ENCODE measurements around the gene WDR64.

Gene WDR64

DNA sequence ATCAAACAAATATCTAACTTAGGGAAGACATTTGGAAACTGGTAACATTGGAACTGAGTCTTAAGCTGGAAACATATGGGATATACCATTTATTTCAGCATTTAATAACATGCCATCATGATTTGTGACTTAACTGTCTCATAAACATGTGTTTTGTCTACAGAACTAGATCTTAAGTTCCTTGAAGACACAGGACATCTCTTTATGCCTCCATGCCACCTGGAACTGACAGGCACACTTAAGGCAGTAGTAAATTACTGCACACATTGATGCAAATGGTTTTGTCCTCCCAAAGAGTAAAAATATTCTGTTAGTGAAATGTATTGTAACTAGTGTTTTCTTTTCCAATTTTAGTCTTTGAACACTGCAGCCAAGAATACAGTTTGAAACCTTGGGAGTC lies 194.3 kb downstream of the WDR64 start:
- no peak for DNase-seq (ENCODE audit: low spot score)
- TF ChIP-seq, protein P1, sequence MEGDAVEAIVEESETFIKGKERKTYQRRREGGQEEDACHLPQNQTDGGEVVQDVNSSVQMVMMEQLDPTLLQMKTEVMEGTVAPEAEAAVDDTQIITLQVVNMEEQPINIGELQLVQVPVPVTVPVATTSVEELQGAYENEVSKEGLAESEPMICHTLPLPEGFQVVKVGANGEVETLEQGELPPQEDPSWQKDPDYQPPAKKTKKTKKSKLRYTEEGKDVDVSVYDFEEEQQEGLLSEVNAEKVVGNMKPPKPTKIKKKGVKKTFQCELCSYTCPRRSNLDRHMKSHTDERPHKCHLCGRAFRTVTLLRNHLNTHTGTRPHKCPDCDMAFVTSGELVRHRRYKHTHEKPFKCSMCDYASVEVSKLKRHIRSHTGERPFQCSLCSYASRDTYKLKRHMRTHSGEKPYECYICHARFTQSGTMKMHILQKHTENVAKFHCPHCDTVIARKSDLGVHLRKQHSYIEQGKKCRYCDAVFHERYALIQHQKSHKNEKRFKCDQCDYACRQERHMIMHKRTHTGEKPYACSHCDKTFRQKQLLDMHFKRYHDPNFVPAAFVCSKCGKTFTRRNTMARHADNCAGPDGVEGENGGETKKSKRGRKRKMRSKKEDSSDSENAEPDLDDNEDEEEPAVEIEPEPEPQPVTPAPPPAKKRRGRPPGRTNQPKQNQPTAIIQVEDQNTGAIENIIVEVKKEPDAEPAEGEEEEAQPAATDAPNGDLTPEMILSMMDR (IDR thresholded peaks at IDR 0.05; ENCODE audit: borderline replicate concordance, control extremely low read depth, extremely low read depth, insufficient read depth, missing control alignments): no peak
- in situ Hi-C loops (cut with MboI; ENCODE audit: low sequenced_read_pairs, unreplicated experiment): no loop called here

DNA sequence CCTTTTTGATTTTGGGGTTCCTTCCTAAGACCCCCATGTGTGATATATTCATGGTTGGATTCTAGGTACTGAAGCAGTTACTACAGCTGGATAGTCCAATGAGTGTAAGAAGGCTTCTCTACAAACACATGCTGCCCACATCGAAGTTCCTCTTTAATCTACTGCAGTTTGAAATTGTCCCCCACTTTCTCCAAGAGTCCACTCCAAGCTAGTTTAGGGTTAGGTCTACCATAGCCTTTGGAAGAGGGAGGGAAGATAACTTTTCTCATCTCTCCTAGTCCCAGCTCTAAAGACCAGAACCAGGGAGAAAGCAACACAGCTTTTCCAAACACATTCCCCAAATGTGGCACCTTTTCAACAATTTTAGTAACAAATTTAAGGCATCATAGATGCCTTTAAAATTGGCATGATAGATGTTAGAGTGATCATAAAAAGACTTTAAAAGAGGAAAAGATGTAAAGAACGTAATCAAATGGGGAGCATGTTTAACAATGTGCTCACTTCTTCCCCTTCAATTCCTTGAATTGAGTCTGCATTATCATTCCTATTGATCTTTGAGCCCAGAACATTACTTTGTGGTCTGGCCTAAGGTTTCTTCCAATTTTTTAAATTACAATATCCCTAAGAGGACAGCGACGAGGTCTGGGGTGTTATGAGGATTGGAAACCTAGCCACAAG lies 194.9 kb downstream of the WDR64 start:
- TF ChIP-seq, protein P1 (IDR thresholded peaks at IDR 0.05; ENCODE audit: borderline replicate concordance, control extremely low read depth, extremely low read depth, insufficient read depth, missing control alignments): no peak
- in situ Hi-C loops (cut with MboI; ENCODE audit: low sequenced_read_pairs, unreplicated experiment): no loop called here
- no peak for DNase-seq (ENCODE audit: low spot score)

DNA sequence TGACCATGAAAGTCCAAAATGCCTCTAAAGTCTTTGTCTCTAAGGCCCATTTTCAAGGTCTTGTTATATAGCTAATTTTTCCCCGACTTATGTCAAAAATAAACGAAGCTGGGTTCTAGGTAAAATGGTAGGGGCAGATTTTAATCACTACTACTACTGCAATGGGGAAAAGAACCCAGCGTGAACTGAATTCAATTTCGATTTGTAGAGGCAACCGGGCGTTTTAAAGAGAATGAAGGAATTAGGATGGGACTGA lies 195.4 kb downstream of the WDR64 start:
- DNase-seq (ENCODE audit: low spot score): no peak
- TF ChIP-seq, protein P1 (IDR thresholded peaks at IDR 0.05; ENCODE audit: borderline replicate concordance, control extremely low read depth, extremely low read depth, insufficient read depth, missing control alignments): no peak
- in situ Hi-C loops (cut with MboI; ENCODE audit: low sequenced_read_pairs, unreplicated experiment): no loop called here

DNA sequence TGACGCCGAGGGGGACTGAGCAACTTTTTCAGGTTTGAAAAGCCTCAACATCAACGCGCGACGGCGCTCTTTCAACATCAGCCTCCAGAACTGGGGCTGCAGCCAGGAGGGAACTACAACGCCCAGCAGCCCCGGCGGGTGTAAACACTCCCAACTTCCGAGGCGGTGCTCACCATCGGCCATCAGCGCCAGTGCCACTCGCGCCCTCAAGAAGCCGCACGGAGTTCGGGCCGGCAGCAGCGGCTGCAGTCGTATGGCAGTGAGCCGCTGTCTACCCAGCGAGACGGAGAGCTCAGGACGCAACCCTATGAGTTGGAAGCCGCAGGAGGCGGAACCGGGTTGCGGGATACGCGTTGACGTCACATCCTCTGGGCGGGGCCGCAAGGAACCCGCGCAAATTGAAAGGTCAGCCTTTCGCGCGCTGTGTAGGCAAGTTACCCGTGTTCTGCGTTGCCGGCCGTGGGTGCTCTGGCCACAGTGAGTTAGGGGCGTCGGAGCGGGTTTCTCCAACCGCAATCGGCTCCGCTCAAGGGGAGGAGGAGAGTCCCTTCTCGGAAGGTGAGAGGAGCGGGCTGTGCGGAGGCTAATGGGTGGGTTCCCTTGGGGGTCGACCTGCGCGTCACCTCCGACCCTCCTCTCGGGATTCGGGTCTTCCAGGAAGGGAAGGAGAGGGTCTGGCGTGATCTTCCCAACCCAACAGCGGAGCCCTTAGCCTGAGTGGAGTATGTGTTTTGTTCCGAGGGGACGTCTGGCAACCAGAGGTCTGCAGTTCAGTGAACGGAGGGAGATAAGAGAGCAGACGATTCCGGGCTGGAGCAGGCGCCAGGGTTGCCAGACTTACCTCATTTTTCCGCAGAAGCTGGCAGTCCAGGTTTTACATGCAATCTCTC lies 196.0 kb downstream of the WDR64 start, which contains the start of gene EXO1:
Gene EXO1, plus strand, starts transcription at position 409 of the 890 bp plus-strand sequence. CDS start 2,222 bp downstream, outside the sequence.
- in situ Hi-C loops (cut with MboI; ENCODE audit: low sequenced_read_pairs, unreplicated experiment): no loop called here
- DNase-seq (ENCODE audit: low spot score): peak; percentile 93
- TF ChIP-seq, protein P1 (IDR thresholded peaks at IDR 0.05; ENCODE audit: borderline replicate concordance, control extremely low read depth, extremely low read depth, insufficient read depth, missing control alignments): peak; percentile 65

DNA sequence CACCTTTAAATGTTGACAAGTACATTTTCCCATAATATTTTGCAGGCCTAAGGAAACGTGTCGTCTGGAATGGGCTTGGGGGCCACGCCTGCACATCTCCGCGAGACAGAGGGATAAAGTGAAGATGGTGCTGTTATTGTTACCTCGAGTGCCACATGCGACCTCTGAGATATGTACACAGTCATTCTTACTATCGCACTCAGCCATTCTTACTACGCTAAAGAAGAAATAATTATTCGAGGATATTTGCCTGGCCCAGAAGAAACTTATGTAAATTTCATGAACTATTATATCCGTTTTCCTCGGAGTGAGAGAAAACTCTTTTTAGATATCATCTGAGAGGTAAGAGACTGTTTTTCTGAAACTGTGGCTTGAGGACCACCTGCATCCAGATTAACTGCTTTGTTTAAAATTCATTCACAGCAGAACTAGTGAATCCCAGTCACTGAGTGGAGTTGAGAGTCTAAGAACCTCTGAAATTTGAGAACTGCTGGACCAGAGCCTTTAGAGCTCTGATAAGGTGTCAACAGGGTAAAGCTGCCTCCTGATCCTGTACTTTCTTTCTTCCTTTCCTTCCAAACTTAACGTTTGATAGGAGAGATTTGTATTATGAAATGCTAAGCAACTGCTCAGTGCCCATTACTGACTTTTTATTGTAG lies 196.7 kb downstream of the WDR64 start:
- no peak for DNase-seq (ENCODE audit: low spot score)
- TF ChIP-seq, protein P1 (IDR thresholded peaks at IDR 0.05; ENCODE audit: borderline replicate concordance, control extremely low read depth, extremely low read depth, insufficient read depth, missing control alignments): no peak
- in situ Hi-C loops (cut with MboI; ENCODE audit: low sequenced_read_pairs, unreplicated experiment): no loop called here

DNA sequence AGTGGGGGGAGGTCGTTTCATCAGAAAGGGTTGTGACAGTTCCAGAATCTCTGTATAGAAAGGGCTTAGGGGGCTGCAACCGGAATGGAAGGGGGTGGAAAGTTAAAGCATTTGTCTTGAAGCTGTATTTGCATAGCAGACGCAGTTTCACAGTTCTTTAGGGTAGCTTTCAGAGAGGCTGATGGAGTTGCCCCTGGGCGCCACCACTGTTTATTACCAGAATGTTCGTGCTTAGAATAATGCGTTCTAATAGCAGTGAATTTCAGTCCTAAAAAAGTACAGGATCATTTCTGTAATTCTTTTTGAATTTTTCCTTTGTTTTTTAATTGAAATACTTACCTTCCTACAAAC lies 197.2 kb downstream of the WDR64 start:
- TF ChIP-seq, protein P1 (IDR thresholded peaks at IDR 0.05; ENCODE audit: borderline replicate concordance, control extremely low read depth, extremely low read depth, insufficient read depth, missing control alignments): no peak
- in situ Hi-C loops (cut with MboI; ENCODE audit: low sequenced_read_pairs, unreplicated experiment): no loop called here

More for the DNA sequence above, 197.2 kb downstream of the WDR64 start:
- no peak for DNase-seq (ENCODE audit: low spot score)

All from GM13976 (cell line).